AG09319 (cell line): ENCODE results near the gene ESRRG.
"Not testable (repeated sequence)": the region's sequence is repeated elsewhere in the genome, so short reads cannot be mapped to it uniquely, and the experiment has no call there.

Source experiments
- DNase-seq: peaks from one replicate; pipeline ENCODE4 v3.0.0-alpha.2; 2010; ENCODE audit warnings: low read depth; ENCODE audit errors: extremely low read depth
- CTCF ChIP-seq: IDR thresholded peaks from 2 replicates; pipeline ENCODE4 v1.5.1; 2011; ENCODE audit warnings: low read depth, mild to moderate bottlenecking, inconsistent platforms, low read length, moderate library complexity

ESRRG gene

GRCh38 chr1:216705676-216706075, 17.6 kb downstream of the ESRRG start:
- DNase-seq, result no peak
- TF ChIP-seq CTCF, result no peak

GRCh38 chr1:216704065-216704464, 19.2 kb downstream of the ESRRG start:
- DNase-seq, result not testable (repeated sequence)

- TF ChIP-seq CTCF, result no peak
- DNase-seq, result no peak
Measured at GRCh38 chr1:216702170-216702569, 21.1 kb downstream of the ESRRG start.

GRCh38 chr1:216700779-216701178, 22.4 kb downstream of the ESRRG start:
- TF ChIP-seq CTCF, result no peak
- DNase-seq, result no peak

- TF ChIP-seq CTCF, result no peak
- no peak for DNase-seq
Measured at GRCh38 chr1:216691710-216692109, 31.5 kb downstream of the ESRRG start.

GRCh38 chr1:216690603-216691002, 32.6 kb downstream of the ESRRG start:
- no peak for DNase-seq
- TF ChIP-seq CTCF, result no peak

- no peak for DNase-seq
- no peak for TF ChIP-seq CTCF
Measured at GRCh38 chr1:216688127-216688657, 35.0 kb downstream of the ESRRG start.
